Measurements from ENCODE around the gene TXN. TPM values are rescaled to one million over a fixed set of nuclear protein-coding genes. Genes with fewer than 3 reads are reported as not detected.
"Not testable (repeated sequence)": the region's sequence is repeated elsewhere in the genome, so short reads cannot be mapped to it uniquely, and the experiment has no call there.

TXN gene
- total RNA-seq, 1 donor from 2014 or later, result 175 TPM

- no peak for DNase-seq (ENCODE audit: low spot score in 2 of 2)
- FAIRE-seq, result no peak
Observed at GRCh38 chr9:110257956-110258355, 1.6 kb upstream of the TXN start.

- FAIRE-seq, result no peak
- no peak for DNase-seq (ENCODE audit: low spot score in 2 of 2)
Observed at GRCh38 chr9:110257097-110257841, 962 bp upstream of the TXN start.

GRCh38 chr9:110255463-110256379, 586 bp downstream of the TXN start:
- peak; percentile 17 to 27 for DNase-seq (ENCODE audit: low spot score in 2 of 2)
- FAIRE-seq, result no peak

GRCh38 chr9:110255034-110255462, 1.3 kb downstream of the TXN start:
- FAIRE-seq (no peak), DNase-seq (ENCODE audit: low spot score in 2 of 2) (no peak)

- DNase-seq (ENCODE audit: low spot score in 2 of 2) (no peak), FAIRE-seq (no peak)
Observed at GRCh38 chr9:110254500-110254899, 1.8 kb downstream of the TXN start.

GRCh38 chr9:110252509-110253139, 3.7 kb downstream of the TXN start:
- FAIRE-seq (no peak), DNase-seq (ENCODE audit: low spot score in 2 of 2) (no peak)

- DNase-seq (ENCODE audit: low spot score in 2 of 2); FAIRE-seq: not testable (repeated sequence)
Observed at GRCh38 chr9:110251770-110252169, 4.5 kb downstream of the TXN start.

- FAIRE-seq (no peak), DNase-seq (ENCODE audit: low spot score in 2 of 2) (no peak)
Observed at GRCh38 chr9:110251212-110251611, 5.1 kb downstream of the TXN start.

GRCh38 chr9:110249603-110250002, 6.7 kb downstream of the TXN start:
- FAIRE-seq (no peak), DNase-seq (ENCODE audit: low spot score in 2 of 2) (no peak)

- DNase-seq (ENCODE audit: low spot score in 2 of 2) (no peak), FAIRE-seq (no peak)
Observed at GRCh38 chr9:110248361-110248760, 7.9 kb downstream of the TXN start.

- DNase-seq (ENCODE audit: low spot score in 2 of 2), result no peak
- FAIRE-seq, result no peak
Observed at GRCh38 chr9:110246214-110246613, 10.1 kb downstream of the TXN start.

- FAIRE-seq (no peak), DNase-seq (ENCODE audit: low spot score in 2 of 2) (no peak)
Observed at GRCh38 chr9:110244616-110245015, 11.7 kb downstream of the TXN start.

- no peak for DNase-seq (ENCODE audit: low spot score in 2 of 2)
- FAIRE-seq, result no peak
Observed at GRCh38 chr9:110241858-110242321, 14.4 kb downstream of the TXN start.

- FAIRE-seq (no peak), DNase-seq (ENCODE audit: low spot score in 2 of 2) (no peak)
Observed at GRCh38 chr9:110241260-110241857, 14.9 kb downstream of the TXN start.

GRCh38 chr9:110240198-110240597, 16.1 kb downstream of the TXN start:
- DNase-seq (ENCODE audit: low spot score in 2 of 2) (no peak), FAIRE-seq (no peak)

GRCh38 chr9:110228321-110228720, 28.0 kb downstream of the TXN start:
- DNase-seq (ENCODE audit: low spot score in 2 of 2), result no peak
- no peak for FAIRE-seq

GRCh38 chr9:110224583-110224982, 31.7 kb downstream of the TXN start:
- no peak for FAIRE-seq
- DNase-seq (ENCODE audit: low spot score in 2 of 2), result no peak

GRCh38 chr9:110220809-110221208, 35.5 kb downstream of the TXN start:
- no peak for FAIRE-seq

GRCh38 chr9:110217656-110218099, 38.6 kb downstream of the TXN start:
- DNase-seq (ENCODE audit: low spot score in 2 of 2) (peak; percentile 5 to 22), FAIRE-seq (peak; percentile 42)

More at GRCh38 chr9:110220809-110221208, 35.5 kb downstream of the TXN start:
- DNase-seq (ENCODE audit: low spot score in 2 of 2), result no peak

- FAIRE-seq (no peak), DNase-seq (ENCODE audit: low spot score in 2 of 2) (no peak)
Observed at GRCh38 chr9:110214586-110215355, 41.5 kb downstream of the TXN start.
